Endodermal cell (in vitro differentiated cells): ENCODE data around the gene SLC35E2B. TPM values are rescaled to one million over a fixed set of nuclear protein-coding genes. Genes with fewer than 3 reads are reported as not detected.
"Not testable (repeated sequence)": the region's sequence is repeated elsewhere in the genome, so short reads cannot be mapped to it uniquely, and the experiment has no call there.

Source experiments
- DNase-seq: peaks from one replicate; pipeline ENCODE4 v3.0.0-alpha.2; 2017
- H3K27ac ChIP-seq: 2 replicates; pipeline ENCODE4 v1.5.1; 2013; ENCODE audit warnings: mild to moderate bottlenecking, low read depth, low read length, moderate library complexity
- H3K27me3 ChIP-seq: 2 replicates; pipeline ENCODE4 v1.6.1; 2013; ENCODE audit warnings: mild to moderate bottlenecking, low read length, moderate library complexity; ENCODE audit not compliant: insufficient read depth, control insufficient read depth, poor library complexity, severe bottlenecking
- H3K36me3 ChIP-seq: 2 replicates; pipeline ENCODE4 v1.7.0; 2013; ENCODE audit warnings: mild to moderate bottlenecking, low read length, moderate library complexity; ENCODE audit not compliant: control insufficient read depth, insufficient read depth
- H3K4me1 ChIP-seq: one replicate; pipeline ENCODE4 v1.7.0; 2013; ENCODE audit warnings: low read length; ENCODE audit not compliant: control insufficient read depth, insufficient read depth
- H3K4me3 ChIP-seq: 2 replicates; pipeline ENCODE4 v1.5.1; 2013; ENCODE audit warnings: mild to moderate bottlenecking, low read length, moderate library complexity
- H3K9ac ChIP-seq: 2 replicates; pipeline ENCODE4 v1.6.1; 2013; ENCODE audit warnings: mild to moderate bottlenecking, low read length, moderate library complexity; ENCODE audit not compliant: poor library complexity, severe bottlenecking; ENCODE audit errors: extremely low read depth
- H3K9me3 ChIP-seq: 2 replicates; pipeline ENCODE4 v1.6.1; 2013; ENCODE audit warnings: mild to moderate bottlenecking, low read length, moderate library complexity; ENCODE audit not compliant: control insufficient read depth
- H3K27ac Mint-ChIP-seq: 2 replicates; pipeline ENCODE4 v1.8.0; 2020; ENCODE audit warnings: mixed read lengths
- H3K27me3 Mint-ChIP-seq: 2 replicates; pipeline ENCODE4 v1.8.0; 2021; ENCODE audit warnings: mild to moderate bottlenecking, mixed read lengths; ENCODE audit not compliant: insufficient read depth
- H3K36me3 Mint-ChIP-seq: 2 replicates; pipeline ENCODE4 v1.8.0; 2020; ENCODE audit warnings: low read depth, mixed read lengths
- H3K4me1 Mint-ChIP-seq: 2 replicates; pipeline ENCODE4 v1.8.0; 2020; ENCODE audit warnings: mixed read lengths
- H3K4me3 Mint-ChIP-seq: 2 replicates; pipeline ENCODE4 v1.8.0; 2020; ENCODE audit warnings: mild to moderate bottlenecking, moderate library complexity, mixed read lengths
- H3K9me3 Mint-ChIP-seq: 2 replicates; pipeline ENCODE4 v1.8.0; 2020; ENCODE audit warnings: mild to moderate bottlenecking, mixed read lengths
- WGBS, 2 experiments: methylation state at CpG; one replicate each; pipeline versions ENCODE4 v1.1.5 to v1.1.7; 2013; ENCODE audit warnings: missing lambda C conversion rate in 2 of 2, mixed read lengths in 1 of 2; ENCODE audit not compliant: insufficient coverage in 1 of 2, insufficient read length in 1 of 2; 5-methylcytosine and 5-hydroxymethylcytosine counted together
- total RNA-seq, 2 donors: library from RNA; stranded (reverse); fragmentation: NEBNext Ultra II Directional in 1 of 2; extraction: Animal tissue kit (Norgen Biotek cat#: 25700) in 1 of 2; gene quantifications; 2 replicates in 1 of 2; 3 replicates in 1 of 2; pipeline ENCODE4 v1.2.1, GENCODE V29; 2021
- TF ChIP-seq, protein P1 (sequence below): fragments of 200-600 bp; sonication (generic); conservative IDR thresholded peaks from 2 replicates; pipeline ENCODE4 v1.5.0; 2021; ENCODE audit warnings: antibody characterized with exemption, mild to moderate bottlenecking

SLC35E2B gene
- total RNA-seq, 2 donors from 2014 or later, result 51.2 to 56.9 TPM

DNA sequence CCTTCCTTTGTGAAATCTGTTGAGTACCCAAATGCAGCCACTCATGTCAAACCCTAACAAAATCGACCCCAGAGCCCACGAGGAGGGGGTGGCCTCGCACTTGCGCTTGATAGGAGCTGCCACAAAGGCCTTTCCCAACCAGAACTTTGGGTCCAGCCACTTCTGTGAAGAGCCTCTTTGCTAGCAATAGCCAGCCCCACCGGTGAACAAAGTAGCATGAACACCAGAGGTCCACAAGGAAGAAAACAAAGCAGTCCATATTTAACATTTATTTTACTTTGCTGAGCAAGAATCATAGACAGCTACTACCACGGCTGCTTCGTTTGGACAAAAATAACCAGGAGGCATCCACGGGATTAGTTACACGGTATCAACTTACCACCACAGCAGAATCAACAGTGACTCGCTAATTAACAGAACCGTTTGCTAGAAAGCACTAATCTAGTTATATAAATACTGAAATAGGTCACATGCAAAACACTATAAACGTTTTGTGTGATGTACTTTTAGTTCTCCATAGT is 34.6 kb upstream of the SLC35E2B start:
- not testable (repeated sequence) for H3K27me3 ChIP-seq, H3K36me3 Mint-ChIP-seq, H3K9ac ChIP-seq, H3K27me3 Mint-ChIP-seq, H3K9me3 ChIP-seq, H3K9me3 Mint-ChIP-seq, H3K4me1 Mint-ChIP-seq, H3K4me3 ChIP-seq, H3K27ac Mint-ChIP-seq, H3K27ac ChIP-seq, H3K36me3 ChIP-seq, H3K4me1 ChIP-seq, DNase-seq, H3K4me3 Mint-ChIP-seq
- 92 to 100% methylated on average over 1 to 9 of the region's 12 CpGs for WGBS, 2 experiments

GRCh38 chr1:1726088-1726487 is 33.5 kb upstream of the SLC35E2B start:
- H3K27me3 ChIP-seq, H3K36me3 ChIP-seq, H3K4me3 ChIP-seq, H3K36me3 Mint-ChIP-seq, H3K9me3 ChIP-seq, H3K4me1 ChIP-seq, H3K4me1 Mint-ChIP-seq, H3K27me3 Mint-ChIP-seq, H3K9ac ChIP-seq, H3K9me3 Mint-ChIP-seq, DNase-seq, H3K4me3 Mint-ChIP-seq, H3K27ac ChIP-seq: not testable (repeated sequence)
- 94 to 96% methylated on average over 15 to 17 of the region's 17 CpGs for WGBS, 2 experiments
- peak overlapping the region; percentile 30 for H3K27ac Mint-ChIP-seq

DNA sequence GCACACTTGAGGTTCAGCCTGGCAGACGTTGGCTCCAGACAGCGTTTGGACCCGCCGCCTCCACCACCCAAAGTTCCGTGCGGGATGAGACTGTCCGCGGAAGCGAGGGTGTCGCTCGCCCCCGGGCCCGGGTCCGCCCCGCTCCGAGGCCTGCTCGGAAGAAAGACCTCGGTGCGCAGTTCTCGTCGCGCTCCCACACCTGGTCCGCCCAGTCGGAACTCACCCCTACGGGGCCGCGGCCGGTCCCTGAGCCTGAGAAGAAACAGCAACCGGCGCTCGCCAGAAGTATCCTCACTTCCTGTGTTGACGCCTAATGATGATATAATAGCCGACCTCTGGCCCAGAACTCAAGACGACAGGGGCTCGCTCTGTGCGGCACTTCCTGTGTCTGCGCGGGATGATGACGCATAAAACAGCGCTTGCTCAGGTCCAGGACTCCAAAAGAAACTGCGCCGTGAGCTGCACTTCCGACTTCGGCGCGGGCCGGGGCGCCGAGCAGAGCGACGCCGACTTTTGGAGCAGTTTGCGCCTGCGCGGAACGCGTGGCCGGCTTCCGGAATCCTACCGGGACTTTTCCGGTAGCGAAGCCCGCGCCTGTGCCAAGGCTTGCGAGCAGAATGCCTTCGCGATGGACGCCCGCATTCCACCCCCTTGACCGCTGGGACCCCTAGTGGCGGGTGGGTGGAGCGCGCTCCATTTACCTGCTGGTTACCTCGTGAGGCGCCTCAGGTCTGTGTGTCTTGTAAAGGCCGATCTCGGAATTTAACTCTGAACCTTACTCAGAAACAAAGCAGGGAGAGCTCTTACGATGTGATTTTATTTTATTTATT is 31.7 kb upstream of the SLC35E2B start, which contains the start of gene CDK11A:
TSS of gene CDK11A (minus strand) at position 323 of the 830 bp plus-strand sequence. CDS start 1,539 bp downstream, outside the sequence.
- peak within 1 kb of the TSS; percentile 98 for H3K27ac Mint-ChIP-seq
- not testable (repeated sequence) for H3K27me3 Mint-ChIP-seq, H3K4me1 ChIP-seq, H3K4me1 Mint-ChIP-seq, H3K9me3 ChIP-seq, H3K9me3 Mint-ChIP-seq, H3K27me3 ChIP-seq
- H3K36me3 ChIP-seq, result peaks cover 20% of the 10 kb centered on the region
- H3K4me3 Mint-ChIP-seq, result peak within 1 kb of the TSS; percentile 84
- H3K36me3 Mint-ChIP-seq, result peaks cover 17% of the 10 kb centered on the region
- TF ChIP-seq, protein P1, sequence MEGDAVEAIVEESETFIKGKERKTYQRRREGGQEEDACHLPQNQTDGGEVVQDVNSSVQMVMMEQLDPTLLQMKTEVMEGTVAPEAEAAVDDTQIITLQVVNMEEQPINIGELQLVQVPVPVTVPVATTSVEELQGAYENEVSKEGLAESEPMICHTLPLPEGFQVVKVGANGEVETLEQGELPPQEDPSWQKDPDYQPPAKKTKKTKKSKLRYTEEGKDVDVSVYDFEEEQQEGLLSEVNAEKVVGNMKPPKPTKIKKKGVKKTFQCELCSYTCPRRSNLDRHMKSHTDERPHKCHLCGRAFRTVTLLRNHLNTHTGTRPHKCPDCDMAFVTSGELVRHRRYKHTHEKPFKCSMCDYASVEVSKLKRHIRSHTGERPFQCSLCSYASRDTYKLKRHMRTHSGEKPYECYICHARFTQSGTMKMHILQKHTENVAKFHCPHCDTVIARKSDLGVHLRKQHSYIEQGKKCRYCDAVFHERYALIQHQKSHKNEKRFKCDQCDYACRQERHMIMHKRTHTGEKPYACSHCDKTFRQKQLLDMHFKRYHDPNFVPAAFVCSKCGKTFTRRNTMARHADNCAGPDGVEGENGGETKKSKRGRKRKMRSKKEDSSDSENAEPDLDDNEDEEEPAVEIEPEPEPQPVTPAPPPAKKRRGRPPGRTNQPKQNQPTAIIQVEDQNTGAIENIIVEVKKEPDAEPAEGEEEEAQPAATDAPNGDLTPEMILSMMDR, result peak; percentile 66
- peak within 1 kb of the TSS; percentile 79 for H3K4me3 ChIP-seq
- DNase-seq, result peak; percentile 98
- H3K9ac ChIP-seq, result peak within 1 kb of the TSS; percentile 66
- peak within 1 kb of the TSS; percentile 87 for H3K27ac ChIP-seq
- 0% methylated on average over 14 to 47 of the region's 78 CpGs for WGBS, 2 experiments

DNA sequence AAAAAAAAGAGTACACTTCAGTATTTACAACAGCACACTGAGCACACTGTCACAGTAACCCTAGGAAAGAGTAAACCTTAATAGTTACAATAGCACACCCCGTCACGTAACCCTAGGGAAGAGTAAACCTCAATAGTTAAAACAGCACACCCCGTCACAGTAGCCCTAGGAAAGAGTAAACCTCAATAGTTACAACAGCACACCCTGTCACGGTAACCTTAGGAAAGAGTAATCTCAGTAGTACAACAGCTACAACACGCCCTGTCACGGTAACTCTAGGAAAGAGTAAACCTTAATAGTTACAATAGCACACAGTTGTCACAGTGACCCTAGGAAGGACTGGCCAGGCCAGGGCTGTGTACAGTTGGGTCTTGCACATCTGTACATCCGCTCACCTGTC is 28.6 kb upstream of the SLC35E2B start:
- H3K27me3 ChIP-seq, result no peaks in the 10 kb centered on the region

DNA sequence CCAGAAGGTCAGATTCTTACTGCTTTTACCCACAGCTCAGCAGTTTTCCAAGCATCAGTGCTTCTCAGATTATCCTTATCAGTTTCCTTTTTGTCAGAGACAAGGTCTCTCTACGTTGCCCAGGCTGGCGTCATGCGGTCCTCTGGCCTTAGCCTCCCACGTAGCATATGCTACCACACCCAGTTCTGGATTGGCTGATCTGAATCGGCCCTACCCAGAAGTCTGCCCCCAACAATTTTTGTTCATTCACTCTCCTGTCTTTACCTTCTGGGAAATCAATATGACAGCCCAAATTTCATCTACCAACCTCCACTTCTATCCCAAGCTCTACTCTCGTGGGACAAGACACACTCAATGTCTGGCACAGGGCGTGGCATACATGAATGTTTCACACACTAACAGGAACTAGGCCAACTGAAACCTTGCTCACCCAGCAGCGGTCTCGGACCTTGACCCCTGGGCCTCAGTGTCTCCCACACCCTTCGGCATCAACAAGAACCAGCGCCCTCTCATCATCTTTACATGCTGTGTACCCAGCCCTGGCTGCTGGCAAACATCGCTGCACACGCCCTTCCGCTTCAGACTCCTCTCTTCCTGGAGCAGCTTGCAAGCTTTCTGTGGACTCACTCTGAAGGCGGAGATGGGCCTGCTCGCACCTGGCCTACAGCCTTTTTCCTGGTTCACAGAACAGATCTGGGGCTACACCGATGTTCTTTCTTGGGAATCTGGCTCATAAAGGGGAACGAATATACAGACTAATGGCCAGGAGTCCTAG is 22.7 kb upstream of the SLC35E2B start:
- H3K9me3 Mint-ChIP-seq, H3K4me1 Mint-ChIP-seq, H3K27ac Mint-ChIP-seq, H3K4me3 Mint-ChIP-seq, H3K27me3 Mint-ChIP-seq, H3K9me3 ChIP-seq, H3K27ac ChIP-seq, H3K4me3 ChIP-seq, H3K9ac ChIP-seq, H3K4me1 ChIP-seq, DNase-seq, H3K27me3 ChIP-seq: not testable (repeated sequence)
- H3K36me3 ChIP-seq, result peaks cover 17% of the 10 kb centered on the region
- WGBS, 2 experiments, result 94 to 97% methylated on average over 4 to 13 of the region's 18 CpGs
- peaks cover 27% of the 10 kb centered on the region for H3K36me3 Mint-ChIP-seq

More for the DNA sequence above, 28.6 kb upstream of the SLC35E2B start:
- Mint-ChIP-seq H3K4me3 (no peak overlapping the region), H3K4me1 (no peaks in the 10 kb centered on the region), H3K9me3 (no peaks in the 10 kb centered on the region), H3K27ac (no peak overlapping the region), H3K27me3 (no peaks in the 10 kb centered on the region), H3K36me3 (peaks cover 29% of the 10 kb centered on the region)
- Histone ChIP-seq H3K9ac (no peak overlapping the region), H3K9me3 (no peaks in the 10 kb centered on the region), H3K4me3 (no peak overlapping the region), H3K4me1 (no peaks in the 10 kb centered on the region), H3K27ac (no peak overlapping the region), H3K36me3 (peaks cover 21% of the 10 kb centered on the region)
- TF ChIP-seq, protein P1, result no peak
- 80% methylated on average over 7 of the region's 7 CpGs; no CpG with 5 or more reads in 1 of the 2 experiments for WGBS, 2 experiments
- DNase-seq, result no peak
